PC-3 (cell line): ENCODE data around the gene RGS9. TPM values are rescaled to one million over a fixed set of nuclear protein-coding genes. Genes with fewer than 3 reads are reported as not detected.

ENCODE experiments used
- ATAC-seq: fragments of 200-7000 bp; cut with Tn5 transposase; 2 replicates; pipeline ENCODE4 v1.9.1; 2020; ENCODE audit warnings: mild to moderate bottlenecking, moderate library complexity
- BruUV-seq: library from RNA; stranded (reverse); fragments of 400-500 nt; replicated peaks from 2 replicates; lab custom pipeline; 2021; lab: Mats Ljungman, UMichigan
- CTCF ChIA-PET: fragments of 300-600 bp; sonication (Branson Sonifier 250); formaldehyde crosslinking; loops from one replicate; lab custom pipeline; 2022; ENCODE audit warnings: antibody characterized with exemption; lab: Charles Lee
- POLR2A ChIA-PET: fragments of 300-600 bp; sonication (Branson Sonifier 250); formaldehyde crosslinking; loops from one replicate; lab custom pipeline; 2022; ENCODE audit warnings: antibody characterized with exemption; ENCODE audit not compliant: unreplicated experiment; lab: Charles Lee
- DNase-seq: peaks from one replicate; pipeline ENCODE4 v3.0.0-alpha.2; 2015
- H2AFZ ChIP-seq: fragments of 300-600 bp; sonication (generic); 2 replicates; pipeline ENCODE4 v1.6.0; 2016; ENCODE audit warnings: antibody characterized with exemption, low read length
- H3F3A ChIP-seq: fragments of 300-600 bp; sonication (generic); one replicate; pipeline ENCODE4 v1.6.0; 2017; ENCODE audit warnings: antibody characterized with exemption, low read length, control low read depth, mild to moderate bottlenecking; ENCODE audit not compliant: unreplicated experiment
- H3K27ac ChIP-seq: fragments of 300-600 bp; sonication (generic); 2 replicates; pipeline ENCODE4 v1.5.1; 2016; ENCODE audit warnings: mild to moderate bottlenecking, low read length
- H3K27me3 ChIP-seq: fragments of 300-600 bp; sonication (generic); 2 replicates; pipeline ENCODE4 v1.6.1; 2016; ENCODE audit warnings: low read length, mixed read lengths
- H3K36me3 ChIP-seq: fragments of 300-600 bp; sonication (generic); 2 replicates; pipeline ENCODE4 v1.6.1; 2016; ENCODE audit warnings: low read depth, mixed run types, low read length, mixed read lengths
- H3K4me1 ChIP-seq: fragments of 300-600 bp; sonication (generic); 2 replicates; pipeline ENCODE4 v1.5.1; 2016; ENCODE audit warnings: low read length; ENCODE audit not compliant: insufficient read depth
- H3K4me2 ChIP-seq: fragments of 300-600 bp; sonication (generic); 2 replicates; pipeline ENCODE4 v1.6.0; 2016; ENCODE audit warnings: low read length
- H3K4me3 ChIP-seq: fragments of 300-600 bp; sonication (generic); 2 replicates; pipeline ENCODE4 v1.5.1; 2016; ENCODE audit warnings: mild to moderate bottlenecking, low read length, mixed read lengths
- H3K79me2 ChIP-seq: fragments of 300-600 bp; sonication (generic); 2 replicates; pipeline ENCODE4 v1.6.1; 2017; ENCODE audit warnings: low read length, mixed read lengths
- H3K9ac ChIP-seq: fragments of 300-600 bp; sonication (generic); 2 replicates; pipeline ENCODE4 v1.6.0; 2016; ENCODE audit warnings: mild to moderate bottlenecking, low read length
- H3K9me2 ChIP-seq: fragments of 300-600 bp; sonication (generic); replicated peaks from 2 replicates; pipeline ENCODE4 v1.6.1; 2016; ENCODE audit warnings: mixed run types, low read length, mixed read lengths
- H3K9me3 ChIP-seq: fragments of 300-600 bp; sonication (generic); 2 replicates; pipeline ENCODE4 v1.6.1; 2016; ENCODE audit warnings: low read length, mixed read lengths
- H4K20me1 ChIP-seq: fragments of 300-600 bp; sonication (generic); 2 replicates; pipeline ENCODE4 v1.6.1; 2016; ENCODE audit warnings: low read length, mixed read lengths
- EZH2 ChIP-seq: fragments of 300-600 bp; sonication (generic); IDR thresholded peaks from one replicate; pipeline ENCODE4 v1.6.1; 2017; ENCODE audit warnings: antibody characterized with exemption, mild to moderate bottlenecking, low read length; ENCODE audit not compliant: unreplicated experiment
- EZH2phosphoT487 ChIP-seq: fragments of 300-600 bp; sonication (generic); IDR thresholded peaks from 2 replicates; pipeline ENCODE4 v1.6.1; 2018; ENCODE audit warnings: mild to moderate bottlenecking, antibody characterized with exemption, low read length, borderline replicate concordance
- intact Hi-C: fragments of 100-400 bp; cut with micrococcal nuclease; formaldehyde crosslinking; loops from 2 replicates; pipeline ENCODE4 v1.9.0; 2023
- total RNA-seq: library from RNA; depleted of rRNA; stranded (reverse); fragments of >200 nt; gene quantifications from 2 replicates; pipeline ENCODE4 v1.2.3, GENCODE V29; 2014
- TF ChIP-seq, protein P1 (sequence below): fragments of 300-600 bp; sonication (generic); conservative IDR thresholded peaks from 2 replicates; pipeline ENCODE4 v1.5.1; 2017; ENCODE audit warnings: antibody characterized with exemption, low read depth, mild to moderate bottlenecking, low read length

The RGS9 gene
- total RNA-seq, 1 experiment from 2014 or later, result 2.7 TPM

DNA sequence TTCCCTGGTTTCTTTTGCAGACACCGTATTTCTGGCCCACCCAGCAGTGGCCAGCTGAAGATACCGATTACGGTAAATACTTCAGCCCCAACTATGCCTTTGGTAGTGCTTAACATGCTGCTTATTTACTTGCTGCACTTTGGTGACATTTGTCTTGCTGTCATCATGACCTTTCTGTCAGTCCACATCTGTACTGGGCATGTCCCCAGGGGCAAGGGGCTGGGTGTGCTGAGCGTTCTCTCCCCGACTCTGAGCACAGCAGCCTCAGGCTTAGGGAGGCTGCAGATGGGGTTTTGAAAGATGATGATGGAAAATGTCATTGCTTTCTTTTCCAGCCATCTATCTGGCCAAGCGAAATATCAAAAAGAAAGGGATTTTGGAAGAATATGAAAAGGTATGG is 23.3 kb downstream of the RGS9 start:
- ATAC-seq (no peak), DNase-seq (no peak)
- Histone ChIP-seq H3K36me3 (no peaks in the 10 kb centered on the region), H3K4me2 (no peak overlapping the region), H3K27ac (no peak overlapping the region), H3F3A (no peaks in the 10 kb centered on the region), H3K9ac (no peak overlapping the region), H2AFZ (no peak overlapping the region), H3K4me1 (peaks cover 15% of the 10 kb centered on the region), H3K27me3 (no peaks in the 10 kb centered on the region), H3K4me3 (no peak overlapping the region), H4K20me1 (no peaks in the 10 kb centered on the region), H3K9me3 (no peaks in the 10 kb centered on the region), H3K9me2 (no peaks in the 10 kb centered on the region), H3K79me2 (no peaks in the 10 kb centered on the region)
- intact Hi-C loops, result no loop called here
- BruUV-seq, result no TSS peak
- ChIA-PET CTCF (no interaction called here), POLR2A (no interaction called here)
- TF ChIP-seq EZH2 (no peak), EZH2phosphoT487 (no peak)
- TF ChIP-seq, protein P1, sequence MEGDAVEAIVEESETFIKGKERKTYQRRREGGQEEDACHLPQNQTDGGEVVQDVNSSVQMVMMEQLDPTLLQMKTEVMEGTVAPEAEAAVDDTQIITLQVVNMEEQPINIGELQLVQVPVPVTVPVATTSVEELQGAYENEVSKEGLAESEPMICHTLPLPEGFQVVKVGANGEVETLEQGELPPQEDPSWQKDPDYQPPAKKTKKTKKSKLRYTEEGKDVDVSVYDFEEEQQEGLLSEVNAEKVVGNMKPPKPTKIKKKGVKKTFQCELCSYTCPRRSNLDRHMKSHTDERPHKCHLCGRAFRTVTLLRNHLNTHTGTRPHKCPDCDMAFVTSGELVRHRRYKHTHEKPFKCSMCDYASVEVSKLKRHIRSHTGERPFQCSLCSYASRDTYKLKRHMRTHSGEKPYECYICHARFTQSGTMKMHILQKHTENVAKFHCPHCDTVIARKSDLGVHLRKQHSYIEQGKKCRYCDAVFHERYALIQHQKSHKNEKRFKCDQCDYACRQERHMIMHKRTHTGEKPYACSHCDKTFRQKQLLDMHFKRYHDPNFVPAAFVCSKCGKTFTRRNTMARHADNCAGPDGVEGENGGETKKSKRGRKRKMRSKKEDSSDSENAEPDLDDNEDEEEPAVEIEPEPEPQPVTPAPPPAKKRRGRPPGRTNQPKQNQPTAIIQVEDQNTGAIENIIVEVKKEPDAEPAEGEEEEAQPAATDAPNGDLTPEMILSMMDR, result no peak

DNA sequence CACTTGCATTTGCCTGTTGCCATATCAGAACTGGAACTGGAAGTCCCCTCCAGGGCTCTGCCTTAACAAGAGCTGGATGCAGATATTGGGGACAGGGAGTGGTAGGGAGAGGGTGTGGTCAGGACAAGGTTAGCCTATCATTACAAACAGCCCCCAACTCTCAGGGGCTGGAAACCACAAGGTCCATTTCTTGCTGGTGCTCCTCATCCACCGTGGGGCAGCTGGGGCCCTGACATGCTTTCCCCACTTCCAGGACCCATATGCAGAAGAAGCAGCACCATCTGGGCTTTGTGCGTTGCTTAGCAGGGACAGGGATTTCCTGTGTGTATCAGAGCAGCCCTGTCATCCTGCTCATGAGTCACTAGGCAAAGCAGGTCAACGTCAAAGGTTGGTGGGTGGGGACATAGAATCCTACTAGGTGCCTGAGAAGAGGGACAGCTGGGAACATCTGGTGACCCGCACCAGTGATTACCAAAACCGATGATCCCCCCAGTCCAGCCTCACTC is 26.9 kb downstream of the RGS9 start:
- POLR2A ChIA-PET, result interaction anchor here (0.6 kb wide), 1 partner anchor 189 kb away, joined by 3 read pairs; no protein-coding TSS in a partner anchor
- no peaks in the 10 kb centered on the region for H3K9me2 ChIP-seq
- peak; percentile 80 for DNase-seq

DNA sequence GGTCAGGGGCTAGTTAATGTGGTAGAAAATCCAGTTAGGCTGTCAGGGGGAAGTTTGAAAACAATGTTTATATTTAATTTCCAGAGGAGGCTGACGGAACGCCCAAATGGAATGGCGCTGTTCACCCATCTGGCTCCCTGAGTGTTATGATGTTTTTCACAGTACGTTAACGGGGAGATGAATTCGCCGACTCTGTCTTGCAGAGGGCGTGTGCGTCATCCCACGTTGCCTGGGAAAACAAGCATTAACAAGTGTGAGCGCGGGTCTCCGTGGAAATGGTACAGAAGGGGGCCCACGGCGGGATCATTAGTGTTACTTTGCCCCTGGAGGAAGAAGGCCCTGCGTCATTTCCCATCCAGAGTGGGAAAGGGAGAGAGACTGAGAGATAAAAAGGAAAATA is 29.6 kb downstream of the RGS9 start:
- H3K9me3 ChIP-seq, result no peaks in the 10 kb centered on the region
- TF ChIP-seq, protein P1, result no peak
- no peak for TF ChIP-seq EZH2
- TF ChIP-seq EZH2phosphoT487, result no peak
- ATAC-seq (no peak), DNase-seq (no peak)
- ChIA-PET POLR2A (no interaction called here), CTCF (no interaction called here)
- H3K79me2 ChIP-seq, result no peaks in the 10 kb centered on the region
- intact Hi-C loops, result no loop called here
- no peak overlapping the region for H3K27ac ChIP-seq
- H3K4me1 ChIP-seq, result peaks cover 12% of the 10 kb centered on the region
- no peaks in the 10 kb centered on the region for H3K36me3 ChIP-seq
- H3F3A ChIP-seq, result no peaks in the 10 kb centered on the region
- no peak overlapping the region for H3K9ac ChIP-seq
- H3K4me2 ChIP-seq, result no peak overlapping the region
- no peaks in the 10 kb centered on the region for H3K27me3 ChIP-seq
- H4K20me1 ChIP-seq, result no peaks in the 10 kb centered on the region
- no peaks in the 10 kb centered on the region for H3K9me2 ChIP-seq
- BruUV-seq, result no TSS peak
- no peak overlapping the region for H2AFZ ChIP-seq
- H3K4me3 ChIP-seq, result no peak overlapping the region

More for the DNA sequence above, 26.9 kb downstream of the RGS9 start:
- intact Hi-C loops, result no loop called here
- no peaks in the 10 kb centered on the region for H3K79me2 ChIP-seq
- no peaks in the 10 kb centered on the region for H3K9me3 ChIP-seq
- H3K27ac ChIP-seq, result no peak overlapping the region
- ATAC-seq, result peak; percentile 100
- no peak overlapping the region for H3K9ac ChIP-seq
- H3K36me3 ChIP-seq, result no peaks in the 10 kb centered on the region
- no peaks in the 10 kb centered on the region for H3F3A ChIP-seq
- TF ChIP-seq EZH2 (no peak), EZH2phosphoT487 (no peak)
- TF ChIP-seq, protein P1, result no peak
- H2AFZ ChIP-seq, result peak overlapping the region; percentile 34; the same call in 1 of the 2 replicates
- H3K4me2 ChIP-seq, result no peak overlapping the region
- BruUV-seq, result no TSS peak
- no peak overlapping the region for H3K4me3 ChIP-seq
- H3K4me1 ChIP-seq, result peaks cover 12% of the 10 kb centered on the region
- CTCF ChIA-PET, result no interaction called here
- H3K27me3 ChIP-seq, result no peaks in the 10 kb centered on the region
- H4K20me1 ChIP-seq, result no peaks in the 10 kb centered on the region
